Activated naive CD4-positive, alpha-beta T cell treated with anti-CD3 and anti-CD28 coated beads, Interleukin-2, amount 50 U/mL, for 72 hours (primary cell): ENCODE measurements around the gene RUNDC3A. TPM values are rescaled to one million over a fixed set of nuclear protein-coding genes. Genes with fewer than 3 reads are reported as not detected.
"Not testable (repeated sequence)": the region's sequence is repeated elsewhere in the genome, so short reads cannot be mapped to it uniquely, and the experiment has no call there.

Experiments
- ATAC-seq, 2 donors: fragments of 150-1000 bp; cut with Tn5 transposase; 2 replicates each; pipeline ENCODE4 v1.10.0; 2021; ENCODE audit warnings: mild to moderate bottlenecking in 2 of 2, moderate library complexity in 2 of 2
- DNase-seq, 2 donors: peaks; one replicate each; pipeline ENCODE4 v3.0.0; 2021 to 2022; ENCODE audit warnings: low spot score in 2 of 2
- H3K27ac Mint-ChIP-seq, 2 donors: one replicate each; pipeline ENCODE4 v1.8.0; 2022; ENCODE audit warnings: mild to moderate bottlenecking in 2 of 2, mixed read lengths in 2 of 2
- H3K36me3 Mint-ChIP-seq, 2 donors: one replicate each; pipeline ENCODE4 v1.8.0; 2022; ENCODE audit warnings: mixed read lengths in 2 of 2
- H3K9me3 Mint-ChIP-seq, 2 donors: one replicate each; pipeline ENCODE4 v1.8.0; 2022; ENCODE audit warnings: mixed read lengths in 2 of 2
- total RNA-seq, 2 donors: library from RNA; stranded (reverse); gene quantifications; one replicate each; pipeline ENCODE4 v1.2.3, GENCODE V29; 2022

RUNDC3A gene
- total RNA-seq, 2 donors from 2014 or later: 1.0 to 1.9 TPM

GRCh38 chr17:44358066-44358465 is 49.7 kb downstream of the RUNDC3A start:
- DNase-seq (no peak), ATAC-seq (no peak)
- Mint-ChIP-seq H3K27ac (no peak overlapping the region), H3K9me3 (no peaks in the 10 kb centered on the region), H3K36me3 (no peaks in the 10 kb centered on the region)

GRCh38 chr17:44359006-44359405 is 50.6 kb downstream of the RUNDC3A start:
- no peaks in the 10 kb centered on the region for H3K9me3 Mint-ChIP-seq
- ATAC-seq: no peak

GRCh38 chr17:44359458-44360143 is 51.2 kb downstream of the RUNDC3A start:
- DNase-seq (no peak), ATAC-seq (no peak)

More at GRCh38 chr17:44359006-44359405, 50.6 kb downstream of the RUNDC3A start:
- no peak for DNase-seq
- no peak overlapping the region for H3K27ac Mint-ChIP-seq
- H3K36me3 Mint-ChIP-seq: no peaks in the 10 kb centered on the region

GRCh38 chr17:44360144-44360533 is 51.7 kb downstream of the RUNDC3A start:
- Mint-ChIP-seq H3K9me3 (no peaks in the 10 kb centered on the region), H3K27ac (no peak overlapping the region), H3K36me3 (no peaks in the 10 kb centered on the region)
- ATAC-seq (no peak), DNase-seq (no peak)

More at GRCh38 chr17:44359458-44360143, 51.2 kb downstream of the RUNDC3A start:
- Mint-ChIP-seq H3K36me3 (no peaks in the 10 kb centered on the region), H3K9me3 (no peaks in the 10 kb centered on the region), H3K27ac (no peak overlapping the region)

- H3K36me3 Mint-ChIP-seq: no peaks in the 10 kb centered on the region
- DNase-seq (no peak), ATAC-seq (no peak)
- no peaks in the 10 kb centered on the region for H3K9me3 Mint-ChIP-seq
- H3K27ac Mint-ChIP-seq: no peak overlapping the region
Measured at GRCh38 chr17:44360826-44361225, 52.4 kb downstream of the RUNDC3A start.

- ATAC-seq (no peak), DNase-seq (no peak)
- Mint-ChIP-seq H3K9me3 (no peaks in the 10 kb centered on the region), H3K36me3 (no peaks in the 10 kb centered on the region), H3K27ac (no peak overlapping the region)
Measured at GRCh38 chr17:44361292-44362260, 53.2 kb downstream of the RUNDC3A start.

- no peaks in the 10 kb centered on the region for H3K36me3 Mint-ChIP-seq
- no peak for ATAC-seq
Measured at GRCh38 chr17:44362459-44362948, 54.1 kb downstream of the RUNDC3A start.

GRCh38 chr17:44362949-44363612 is 54.7 kb downstream of the RUNDC3A start:
- Mint-ChIP-seq H3K36me3 (no peaks in the 10 kb centered on the region), H3K9me3 (no peaks in the 10 kb centered on the region), H3K27ac (no peak overlapping the region)
- ATAC-seq: peak; percentile 22 to 56
- no peak for DNase-seq

More at GRCh38 chr17:44362459-44362948, 54.1 kb downstream of the RUNDC3A start:
- H3K27ac Mint-ChIP-seq: no peak overlapping the region
- no peaks in the 10 kb centered on the region for H3K9me3 Mint-ChIP-seq
- no peak for DNase-seq

- ATAC-seq: peak; percentile 89 to 94
- no peaks in the 10 kb centered on the region for H3K36me3 Mint-ChIP-seq
- no peaks in the 10 kb centered on the region for H3K9me3 Mint-ChIP-seq
Measured at GRCh38 chr17:44363613-44364159, 55.3 kb downstream of the RUNDC3A start, which contains the start of gene FAM171A2. FAM171A2 (minus strand) TSS chr17:44363853; CDS start chr17:44363714, 139 bp downstream.

GRCh38 chr17:44365051-44365450 is 56.6 kb downstream of the RUNDC3A start:
- H3K36me3 Mint-ChIP-seq, DNase-seq, H3K9me3 Mint-ChIP-seq, H3K27ac Mint-ChIP-seq, ATAC-seq: not testable (repeated sequence)

More at GRCh38 chr17:44363613-44364159, 55.3 kb downstream of the RUNDC3A start, which contains the start of gene FAM171A2:
- H3K27ac Mint-ChIP-seq: no peak within 1 kb of the TSS
- peak in 1 of 2 donors; percentile 83 for DNase-seq

- Mint-ChIP-seq H3K27ac (no peak overlapping the region), H3K36me3 (no peaks in the 10 kb centered on the region), H3K9me3 (no peaks in the 10 kb centered on the region)
- no peak for ATAC-seq
- no peak for DNase-seq
Measured at GRCh38 chr17:44367231-44367979, 59.0 kb downstream of the RUNDC3A start.

Other genes with a start within 250 kb of the RUNDC3A start
- gene LSM12, start 241.9 kb upstream of the RUNDC3A start, total RNA-seq: 10 to 100 TPM; 71.4 to 73.5 TPM
- gene G6PC3, start 237.9 kb upstream of the RUNDC3A start, total RNA-seq: 10 to 100 TPM; 17.7 to 20.3 TPM
- 10 to 100 TPM; 17.3 to 27.8 TPM for gene HDAC5, start 185.0 kb upstream of the RUNDC3A start, total RNA-seq
- gene HROB, start 166.7 kb upstream of the RUNDC3A start, total RNA-seq: 10 to 100 TPM; 23.7 to 25.0 TPM
- under 1 TPM; 0.39 to 0.52 TPM for gene ASB16, start 137.9 kb upstream of the RUNDC3A start, total RNA-seq
- 10 to 100 TPM; 27.4 to 50.4 TPM for gene TMUB2, start 121.6 kb upstream of the RUNDC3A start, total RNA-seq
- 10 to 100 TPM; 81.1 to 94.4 TPM for gene ATXN7L3, start 108.7 kb upstream of the RUNDC3A start, total RNA-seq
- 100 to 1,000 TPM; 112 to 134 TPM for gene UBTF, start 88.9 kb upstream of the RUNDC3A start, total RNA-seq
- gene SLC4A1, start 40.5 kb upstream of the RUNDC3A start, total RNA-seq: not detected
- gene SLC25A39, start 16.2 kb downstream of the RUNDC3A start, total RNA-seq: 100 to 1,000 TPM in 1 of 2 donors, 10 to 100 TPM in 1; 92.4 to 131 TPM
- gene GRN, start 36.7 kb downstream of the RUNDC3A start, total RNA-seq: 10 to 100 TPM; 65.0 to 73.0 TPM
- under 1 TPM; 0.35 to 0.43 TPM for gene FAM171A2, start 55.3 kb downstream of the RUNDC3A start, total RNA-seq
- 1 to 10 TPM; 2.6 to 3.2 TPM for gene ITGA2B, start 81.0 kb downstream of the RUNDC3A start, total RNA-seq
- gene GPATCH8, start 194.8 kb downstream of the RUNDC3A start, total RNA-seq: 10 to 100 TPM; 39.3 to 46.2 TPM
- gene FZD2, start 248.9 kb downstream of the RUNDC3A start, total RNA-seq: under 1 TPM in 1 of 2 donors, not detected in 1; 0.27 TPM